GM18526 (cell line): ENCODE measurements around the gene GTPBP10.

Source experiments
- POLR2A ChIP-seq: IDR thresholded peaks from 3 replicates; pipeline ENCODE4 v1.6.1; 2011; ENCODE audit not compliant: insufficient read length; ENCODE audit errors: extremely low read depth

GTPBP10 gene

DNA sequence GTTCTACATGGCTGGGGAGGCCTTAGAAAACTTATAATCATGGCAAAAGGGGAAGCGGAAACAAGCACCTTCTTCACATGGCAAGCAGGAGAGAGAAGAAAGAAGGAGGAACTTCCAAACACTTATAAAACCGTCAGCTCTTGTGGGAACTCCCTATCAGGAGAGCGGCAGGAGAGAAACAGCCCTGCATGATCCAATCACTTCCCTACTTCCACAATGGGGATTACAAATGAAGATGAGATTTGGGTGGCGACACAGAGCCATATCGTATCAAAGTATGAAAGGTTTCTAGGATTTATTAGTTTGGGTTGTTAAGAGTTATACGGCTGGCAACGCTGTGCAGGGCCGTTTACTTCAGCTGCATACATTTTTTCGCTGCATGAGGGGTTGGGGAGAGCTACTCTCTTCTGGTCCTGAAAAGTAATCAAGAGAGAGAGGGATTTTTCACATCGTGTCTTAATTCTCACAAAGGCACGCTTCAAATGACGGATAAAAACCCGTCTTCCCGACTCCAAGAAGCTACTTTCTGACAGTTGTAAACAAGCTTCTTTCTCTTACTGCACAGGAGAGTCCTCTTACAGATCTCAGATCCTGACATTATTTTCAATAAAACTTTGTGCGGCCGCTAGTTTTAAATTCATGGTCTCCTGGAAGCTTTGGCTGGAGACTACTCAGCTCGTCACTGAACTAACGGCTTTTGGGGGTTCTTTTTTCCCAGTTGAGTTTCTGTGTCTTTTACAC, 751 bp upstream of the GTPBP10 start:
- no peak for TF ChIP-seq POLR2A

DNA sequence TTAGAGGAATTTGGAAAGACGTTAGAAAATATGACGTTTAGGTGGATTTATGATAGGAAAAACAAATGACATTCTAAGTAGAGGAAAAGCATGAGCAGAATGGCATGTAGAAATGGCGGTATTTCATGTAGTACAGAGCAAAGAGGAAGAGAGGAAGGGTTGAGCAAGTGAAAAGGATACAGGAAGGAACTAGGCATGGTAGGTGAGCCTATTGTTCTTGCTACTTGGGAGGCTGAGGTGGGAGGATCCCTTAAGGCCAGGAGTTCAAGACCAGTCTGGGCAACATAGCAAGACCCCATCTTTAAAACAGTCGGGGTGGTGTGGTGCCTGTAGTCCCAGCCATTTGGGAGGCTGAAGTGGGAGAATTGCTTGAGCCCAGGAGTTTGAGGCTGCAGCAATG, 1.2 kb downstream of the GTPBP10 start:
- TF ChIP-seq POLR2A: no peak

DNA sequence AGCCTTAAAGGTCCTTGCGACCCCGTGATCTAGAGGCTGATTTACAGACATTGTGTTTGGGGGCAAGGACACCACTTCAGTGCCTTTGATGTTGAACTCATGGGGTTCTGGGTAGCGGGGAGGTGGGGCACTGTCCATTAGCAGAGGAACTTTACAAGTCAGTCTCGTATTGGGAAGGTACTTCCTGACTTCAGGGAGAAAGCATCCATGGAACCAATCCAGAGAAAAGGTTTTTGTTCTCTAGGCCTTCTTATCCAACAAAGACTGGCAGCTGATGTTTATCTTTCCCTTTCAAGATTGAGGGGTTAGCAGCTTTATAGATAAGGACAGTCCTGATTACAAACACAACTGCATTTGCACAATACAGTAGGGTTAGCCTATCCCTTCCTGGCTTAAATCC, 2.8 kb downstream of the GTPBP10 start:
- no peak for TF ChIP-seq POLR2A

DNA sequence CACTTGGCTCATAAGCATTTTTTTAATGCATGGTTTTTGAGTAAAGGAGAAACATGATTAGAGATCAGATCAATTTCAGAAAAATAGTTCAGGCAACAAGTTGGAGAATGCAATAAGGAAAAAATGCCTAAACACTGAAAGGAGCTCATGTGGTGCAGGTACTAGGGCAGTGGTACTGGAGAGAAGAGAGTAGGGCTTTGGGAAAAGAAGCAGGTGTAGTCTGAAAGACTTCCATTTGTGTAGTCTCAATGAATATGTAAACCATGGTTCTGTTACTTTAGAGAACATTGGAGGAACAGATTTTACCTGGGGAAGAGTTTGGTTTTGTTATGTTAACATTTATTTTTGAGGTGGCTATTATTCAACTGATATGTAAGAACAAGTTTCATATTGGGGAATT, 5.5 kb downstream of the GTPBP10 start:
- no peak for TF ChIP-seq POLR2A

DNA sequence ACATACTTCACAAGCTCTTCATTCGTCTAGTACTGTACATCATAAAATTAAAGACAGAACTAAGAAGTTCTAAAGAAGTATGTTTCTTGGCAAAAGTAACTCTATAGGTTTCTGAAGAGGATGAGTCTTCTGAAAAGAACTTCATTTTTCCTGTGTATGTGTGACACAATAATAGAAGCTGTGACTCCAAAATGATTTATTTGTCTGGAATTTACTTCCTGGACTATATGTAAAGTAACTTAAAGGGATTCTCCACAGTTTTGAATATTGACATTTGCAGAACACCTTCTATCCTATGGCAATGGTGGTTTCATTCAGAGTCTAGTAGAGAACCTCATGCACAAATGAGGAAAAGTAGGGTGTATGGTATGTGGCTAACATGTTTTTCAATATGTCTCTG, 36.9 kb downstream of the GTPBP10 start:
- TF ChIP-seq POLR2A: no peak

DNA sequence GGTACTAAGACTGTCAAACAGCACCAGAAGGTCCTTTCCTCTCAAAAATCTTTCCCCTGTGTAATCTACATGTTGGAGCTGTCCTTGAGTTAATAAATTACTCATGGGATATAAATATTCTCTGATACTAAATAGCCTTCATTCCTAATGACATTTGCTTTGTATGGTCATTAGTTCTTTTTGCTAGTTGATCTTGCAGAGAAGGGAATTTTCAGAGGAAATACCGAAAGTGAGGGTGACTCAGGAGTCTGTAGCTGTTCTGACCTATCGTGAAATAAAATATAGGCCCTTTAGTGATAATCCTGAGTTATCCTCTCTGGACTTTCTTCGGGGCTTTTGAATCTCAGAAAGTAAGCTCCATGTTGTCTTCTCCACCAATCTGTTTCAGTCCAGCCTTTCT, 37.3 kb downstream of the GTPBP10 start:
- TF ChIP-seq POLR2A: no peak

DNA sequence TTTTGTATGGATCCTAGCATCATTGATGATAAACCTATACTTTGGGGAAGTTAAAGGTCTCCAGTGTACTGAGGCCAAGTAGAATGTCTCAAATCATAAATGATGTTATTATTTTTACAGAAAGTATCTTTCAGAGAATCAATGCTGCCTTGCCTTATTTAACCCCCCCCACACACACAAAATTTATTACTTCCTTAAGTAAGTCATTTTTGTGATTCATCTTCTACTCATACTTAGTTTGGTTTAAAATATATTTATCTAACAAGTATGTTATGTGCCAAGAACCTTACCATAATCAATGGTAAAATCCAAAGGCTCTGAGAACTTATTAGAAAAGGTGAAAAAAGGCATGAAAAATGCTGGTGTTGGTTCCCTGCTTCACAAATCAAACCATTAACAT, 37.9 kb downstream of the GTPBP10 start:
- no peak for TF ChIP-seq POLR2A

DNA sequence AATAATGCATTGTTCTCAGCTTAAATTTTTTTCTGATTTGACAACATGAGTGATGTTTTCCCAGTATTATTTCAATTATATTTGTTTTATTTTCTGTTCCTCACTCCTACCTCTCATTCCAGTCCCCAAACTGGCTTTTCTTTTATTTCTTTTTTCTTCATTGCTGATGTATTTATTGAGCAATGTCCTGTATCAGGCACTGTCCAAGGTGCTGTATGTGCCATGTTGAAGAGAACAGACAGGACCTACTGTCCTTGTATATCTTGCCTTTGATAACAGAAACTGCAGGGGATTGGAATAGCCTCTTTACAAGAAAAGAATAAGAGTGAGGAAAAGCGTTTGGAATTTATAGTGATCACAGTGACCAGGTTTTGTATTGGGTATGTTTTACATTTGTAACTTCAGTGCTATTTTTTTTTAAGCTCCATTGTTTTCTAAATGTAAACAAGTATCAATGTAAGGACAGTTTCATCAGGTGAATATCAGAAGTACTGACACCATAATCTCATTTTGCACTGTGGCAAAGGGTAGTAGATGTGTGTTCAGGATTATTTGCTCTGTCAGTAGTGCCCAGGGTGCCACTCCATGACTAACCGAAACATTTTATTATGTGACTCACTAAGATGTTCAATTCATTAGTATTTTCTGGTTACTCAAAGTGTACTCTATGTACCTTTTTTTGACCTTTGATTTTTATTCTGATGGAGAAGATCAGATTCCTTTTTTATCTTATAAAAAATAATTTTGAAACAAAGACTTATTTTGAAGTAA, 41.1 kb downstream of the GTPBP10 start:
- TF ChIP-seq POLR2A: no peak

DNA sequence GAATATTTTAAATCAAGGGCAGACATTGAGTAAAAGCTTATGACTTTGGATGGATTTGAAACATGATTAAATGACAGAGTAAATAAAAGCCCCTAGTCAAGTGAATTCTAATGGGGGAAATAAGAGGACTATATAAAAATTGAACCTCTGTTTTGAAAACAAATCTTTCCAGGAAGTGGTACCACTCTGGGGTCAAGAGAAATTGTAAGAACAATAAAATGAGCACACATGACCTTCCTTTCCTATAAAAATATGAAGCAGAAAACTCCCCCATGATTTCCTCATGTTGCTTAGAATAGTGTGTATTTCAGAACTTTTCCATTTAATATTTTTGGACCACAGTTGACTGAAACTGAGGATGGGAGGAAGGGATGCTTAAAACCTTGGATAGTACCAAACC, 44.4 kb downstream of the GTPBP10 start:
- TF ChIP-seq POLR2A: no peak

DNA sequence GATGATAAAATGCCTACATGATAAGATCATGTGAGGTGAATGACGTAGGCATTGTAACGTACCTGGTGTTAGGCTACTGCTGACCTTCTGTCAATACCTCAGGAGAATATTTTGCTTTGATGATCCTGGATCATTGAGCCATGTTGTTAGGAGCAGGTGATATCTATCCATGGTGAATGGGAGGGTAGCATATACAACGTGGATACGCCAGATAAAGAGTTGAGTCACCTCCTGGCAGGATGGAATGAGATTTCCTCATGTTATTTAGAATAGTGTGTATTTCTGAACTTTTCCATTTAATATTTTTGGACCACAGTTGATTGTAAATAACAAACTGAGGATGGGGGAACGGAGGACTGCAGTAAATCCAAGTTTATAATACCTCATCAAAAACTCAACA, 45.0 kb downstream of the GTPBP10 start:
- TF ChIP-seq POLR2A: no peak

DNA sequence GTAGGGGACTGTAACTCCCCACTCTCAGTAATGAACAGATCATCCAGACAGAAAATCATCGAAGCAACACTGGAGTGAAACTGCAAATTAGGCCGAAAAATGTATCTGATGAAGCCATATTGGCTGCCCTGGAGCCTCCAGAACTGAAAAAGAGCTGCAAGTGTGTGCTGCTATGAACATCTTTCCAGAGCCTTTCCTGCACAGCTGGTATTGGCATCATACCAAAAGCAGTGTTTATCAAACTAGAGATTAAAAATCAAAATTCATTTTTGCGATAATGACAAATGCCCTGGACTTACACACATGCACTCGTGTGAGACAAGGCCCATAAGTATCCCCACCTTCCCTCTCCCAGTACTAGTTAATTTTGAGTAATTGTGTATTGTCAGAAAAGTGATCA, 49.9 kb downstream of the GTPBP10 start:
- no peak for TF ChIP-seq POLR2A

DNA sequence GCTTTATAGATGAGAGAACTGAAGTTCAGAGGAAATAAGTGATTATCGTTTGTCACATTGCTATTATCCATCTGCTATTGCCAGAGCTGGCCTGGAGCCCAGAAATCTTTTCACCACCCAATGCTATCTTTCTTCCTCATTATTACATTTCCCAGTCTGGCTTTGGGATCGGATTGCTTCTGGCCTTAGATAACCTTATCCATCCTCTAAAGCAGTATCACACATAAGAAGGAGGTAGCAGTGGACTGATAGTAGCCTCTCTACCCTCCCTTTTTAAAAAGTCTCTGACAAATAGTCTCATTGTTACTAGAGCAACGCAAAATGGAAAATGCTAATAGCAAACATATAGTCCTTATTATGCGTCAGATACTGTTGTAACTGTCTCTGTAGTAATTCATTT, 55.5 kb downstream of the GTPBP10 start:
- no peak for TF ChIP-seq POLR2A

DNA sequence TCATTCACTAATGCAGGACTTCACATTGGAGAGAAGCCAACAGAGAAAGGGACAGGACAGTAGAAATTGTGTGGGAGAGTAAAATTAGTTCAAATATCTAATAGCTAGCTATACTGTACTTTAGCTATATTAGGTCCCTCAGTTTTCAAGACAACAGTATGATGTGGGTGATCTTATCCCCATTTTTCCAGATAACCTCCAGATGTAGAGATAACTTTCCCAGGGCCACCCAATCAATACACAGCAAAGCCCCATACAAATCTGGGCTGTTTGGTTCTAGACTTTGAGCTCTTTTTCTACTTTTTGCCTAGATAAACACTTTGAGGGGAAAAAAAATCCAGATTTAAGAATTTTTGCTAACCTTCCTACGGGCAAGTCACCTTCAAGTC, 56.3 kb downstream of the GTPBP10 start:
- TF ChIP-seq POLR2A: no peak

DNA sequence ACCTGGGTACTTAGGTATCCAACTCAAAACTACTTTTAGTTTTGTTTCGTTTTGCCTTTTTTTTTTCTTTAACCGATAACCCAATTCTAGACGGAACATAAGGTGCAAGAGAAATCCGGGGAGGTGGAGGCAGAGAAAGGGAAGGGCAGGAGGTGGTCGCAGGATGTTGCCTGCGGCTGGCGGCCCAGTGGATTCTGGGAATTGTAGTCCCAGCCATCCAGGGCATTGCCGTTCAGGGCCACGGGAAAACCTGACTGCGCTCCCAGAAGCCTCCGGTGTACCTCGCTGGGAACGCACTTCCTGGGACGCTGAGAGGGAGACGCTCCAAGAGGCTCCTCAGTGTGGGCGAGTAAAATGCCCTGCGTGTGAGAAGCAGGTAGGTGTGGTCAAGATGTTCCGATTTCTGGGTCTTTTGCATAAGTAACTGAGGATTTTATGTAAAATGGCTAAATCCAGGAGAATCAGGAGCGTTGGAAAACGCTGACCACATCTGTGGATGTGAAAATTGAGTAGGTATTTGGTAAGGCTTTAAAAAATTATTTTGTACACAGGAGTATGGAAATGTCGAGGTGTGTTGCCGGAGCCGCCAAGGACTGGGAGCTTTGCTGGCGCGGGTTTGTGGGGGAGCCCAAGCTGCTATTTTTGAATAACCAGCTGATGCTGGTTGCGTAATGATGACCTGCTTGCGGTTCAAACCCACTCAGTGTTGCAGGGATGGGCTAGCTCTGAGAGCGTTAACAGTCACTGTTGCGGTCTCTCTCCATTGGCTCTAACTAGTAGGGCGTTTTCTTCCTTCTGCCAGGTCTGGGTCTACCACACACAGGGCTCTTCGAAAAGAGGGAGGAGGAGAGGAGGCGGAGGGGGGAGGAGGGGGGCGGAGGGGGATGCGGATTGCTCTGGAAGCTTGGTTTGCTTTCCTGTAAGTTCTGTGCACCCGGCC, 56.9 kb downstream of the GTPBP10 start, which contains the start of gene CLDN12:
Gene CLDN12, plus strand, starts transcription at position 288 of the 940 bp plus-strand sequence. CDS start 9,216 bp downstream, outside the sequence.
- peak; percentile 40 for TF ChIP-seq POLR2A

DNA sequence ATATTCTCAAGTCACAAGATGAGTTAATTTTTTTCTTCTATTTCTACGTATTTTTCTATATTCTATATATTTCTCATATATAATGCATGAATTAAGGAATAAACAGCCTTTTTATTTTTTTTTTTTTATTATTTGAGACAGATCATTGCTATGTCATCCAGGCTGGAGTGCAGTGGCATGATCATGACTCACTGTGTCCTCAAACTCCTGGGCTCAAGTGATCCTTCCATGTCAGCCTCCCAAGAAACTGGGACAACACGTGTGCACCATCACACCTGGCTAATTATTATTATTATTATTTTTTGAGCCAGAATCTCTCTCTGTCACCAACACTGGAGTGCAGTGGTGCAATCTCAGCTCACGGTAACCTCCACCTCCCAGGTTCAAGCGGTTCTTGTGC, 58.3 kb downstream of the GTPBP10 start:
- TF ChIP-seq POLR2A: no peak

DNA sequence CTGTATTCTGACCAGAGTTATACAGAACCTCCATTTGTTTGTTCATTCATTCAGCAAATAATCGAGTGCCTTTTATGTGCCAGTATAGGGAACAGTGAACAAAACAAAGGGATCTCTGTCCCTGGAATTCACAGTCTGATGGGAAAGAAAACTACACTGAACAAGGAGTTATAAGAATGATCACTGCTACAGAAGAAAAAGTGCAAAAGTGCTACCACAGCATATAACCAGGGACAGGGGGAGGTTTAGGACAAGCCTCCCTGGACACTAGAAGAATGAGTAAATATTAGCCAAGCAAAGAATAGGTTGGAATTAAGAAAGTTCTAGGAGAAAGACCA, 60.9 kb downstream of the GTPBP10 start:
- TF ChIP-seq POLR2A: no peak
